T-helper 22 cell (primary cell): ENCODE results near the gene KCTD19.

ENCODE experiments used
- DNase-seq: peaks from one replicate; pipeline ENCODE4 v3.0.0-alpha.2; 2020; ENCODE audit warnings: low read depth

KCTD19 gene

GRCh38 chr16:67317853-67318252 is 8.7 kb downstream of the KCTD19 start:
- DNase-seq = no peak

GRCh38 chr16:67312719-67313118 is 13.8 kb downstream of the KCTD19 start:
- no peak for DNase-seq

- DNase-seq = no peak
These were observed 14.7 kb downstream of the KCTD19 start for GRCh38 chr16:67311607-67312488.

- no peak for DNase-seq
These were observed 16.0 kb downstream of the KCTD19 start for GRCh38 chr16:67310561-67310960.

- DNase-seq = no peak
These were observed 21.1 kb downstream of the KCTD19 start for GRCh38 chr16:67305216-67306071.

GRCh38 chr16:67304020-67304419 is 22.5 kb downstream of the KCTD19 start:
- DNase-seq = no peak

GRCh38 chr16:67302970-67303369 is 23.6 kb downstream of the KCTD19 start:
- DNase-seq = no peak

- DNase-seq = no peak
These were observed 24.5 kb downstream of the KCTD19 start for GRCh38 chr16:67302076-67302475.

GRCh38 chr16:67301080-67301782 is 25.3 kb downstream of the KCTD19 start:
- DNase-seq = no peak

- DNase-seq = no peak
These were observed 27.3 kb downstream of the KCTD19 start for GRCh38 chr16:67299269-67299668.

GRCh38 chr16:67298277-67298676 is 28.3 kb downstream of the KCTD19 start:
- DNase-seq = no peak

GRCh38 chr16:67296420-67296819 is 30.1 kb downstream of the KCTD19 start:
- no peak for DNase-seq

- no peak for DNase-seq
These were observed 31.6 kb downstream of the KCTD19 start for GRCh38 chr16:67294938-67295361.

GRCh38 chr16:67294171-67294757 is 32.3 kb downstream of the KCTD19 start:
- no peak for DNase-seq

GRCh38 chr16:67291461-67291860 is 35.1 kb downstream of the KCTD19 start:
- DNase-seq = no peak

GRCh38 chr16:67287960-67288359 is 38.6 kb downstream of the KCTD19 start:
- no peak for DNase-seq

- no peak for DNase-seq
These were observed 39.9 kb downstream of the KCTD19 start for GRCh38 chr16:67286441-67287235.

GRCh38 chr16:67284699-67285646 is 41.6 kb downstream of the KCTD19 start:
- no peak for DNase-seq

- DNase-seq = no peak
These were observed 42.5 kb downstream of the KCTD19 start for GRCh38 chr16:67283826-67284555.
